Transverse colon (tissue), 4 donors: ENCODE data around the gene NANOGP8. TPM values are rescaled to one million over a fixed set of nuclear protein-coding genes. Genes with fewer than 3 reads are reported as not detected.

Experiments
- DNase-seq: peaks from one replicate; pipeline ENCODE4 v3.0.0-alpha.2; 2019
- H3K27ac ChIP-seq, 4 donors: fragments of 200-600 bp; sonication (generic); 2 replicates each; pipeline ENCODE4 v1.5.1; 2016 to 2018; ENCODE audit warnings: inconsistent platforms in 4 of 4
- H3K27me3 ChIP-seq: fragments of 200-600 bp; sonication (generic); 2 replicates; pipeline ENCODE4 v1.5.1; 2017; ENCODE audit warnings: inconsistent platforms
- H3K36me3 ChIP-seq, 4 donors: fragments of 200-600 bp; sonication (generic); 2 replicates each; pipeline ENCODE4 v1.5.1; 2017 to 2019; ENCODE audit warnings: inconsistent platforms in 4 of 4
- H3K4me1 ChIP-seq, 4 donors: fragments of 200-600 bp; sonication (generic); 2 replicates each; pipeline ENCODE4 v1.5.1; 2017 to 2020; ENCODE audit warnings: inconsistent platforms in 4 of 4
- H3K4me3 ChIP-seq, 4 donors: fragments of 200-600 bp; sonication (generic); 1 replicate in 1 of 4; 2 replicates in 3 of 4; pipeline versions ENCODE4 v1.5.1 to v1.6.1; 2017 to 2019; ENCODE audit warnings: inconsistent platforms in 4 of 4
- H3K9me3 ChIP-seq, 2 donors: fragments of 200-600 bp; sonication (generic); 2 replicates each; pipeline ENCODE4 v1.5.1; 2017 to 2019; ENCODE audit warnings: inconsistent platforms in 2 of 2
- EP300 ChIP-seq: sonication (generic); formaldehyde crosslinking; IDR thresholded peaks from one replicate; pipeline ENCODE4 v1.6.1; 2017; ENCODE audit warnings: antibody characterized with exemption, low read depth
- POLR2A ChIP-seq: fragments of 450-650 bp; IDR thresholded peaks from one replicate; pipeline ENCODE4 v1.6.1; 2016; ENCODE audit warnings: antibody characterized with exemption, mild to moderate bottlenecking, moderate library complexity
- POLR2AphosphoS5 ChIP-seq, 3 donors: sonication (generic); formaldehyde crosslinking; IDR thresholded peaks; one replicate each; pipeline ENCODE4 v1.6.1; 2016; ENCODE audit warnings: antibody characterized with exemption in 3 of 3
- WGBS, 2 donors: methylation state at CpG; one replicate each; pipeline ENCODE4 v1.1.5; 2018; ENCODE audit warnings: low coverage in 1 of 2; 5-methylcytosine and 5-hydroxymethylcytosine counted together
- in situ Hi-C, 4 donors: fragments of 200-750 bp; cut with MboI; loops; one replicate each; pipeline versions ENCODE4 v1.15.0 to v1.15.1; 2017; ENCODE audit warnings: low sequenced_read_pairs in 3 of 4, low pct_ligation_motif_present in 1 of 4, low pct_unique_long_range_greater_than_20kb in 1 of 4
- intact Hi-C: fragments of 100-400 bp; cut with DNase I; formaldehyde crosslinking; loops from one replicate; pipeline ENCODE4 v1.15.1; 2023; ENCODE audit warnings: low total_unique reads
- total RNA-seq, 4 donors: library from RNA; depleted of rRNA; stranded (reverse); fragments of >200 nt; gene quantifications; one replicate each; pipeline ENCODE4 v1.1.0, GENCODE V29; 2016
- TF ChIP-seq, protein P1 (sequence below), 5 experiments: fragments of 200-600 bp in 3 of 5; fragments of 450-650 bp in 2 of 5; sonication (generic) in 3 of 5; IDR thresholded peaks; 1 replicate in 2 of 5; 2 replicates in 3 of 5; pipeline ENCODE4 v1.5.1; 2016 to 2017; ENCODE audit warnings: antibody characterized with exemption in 5 of 5, inconsistent platforms in 3 of 5, mild to moderate bottlenecking in 2 of 5, moderate library complexity in 1 of 5

NANOGP8 gene
- total RNA-seq, 4 donors from 2014 or later = 0.96 to 5.2 (median 1.1) TPM; not detected in 1

GRCh38 chr15:35095941-35096340 is 10.8 kb upstream of the NANOGP8 start:
- Histone ChIP-seq H3K4me3 (no peak overlapping the region), H3K36me3 (no peaks in the 10 kb centered on the region), H3K27ac (no peak overlapping the region), H3K27me3 (no peaks in the 10 kb centered on the region), H3K9me3 (no peaks in the 10 kb centered on the region), H3K4me1 (no peaks in the 10 kb centered on the region)
- intact Hi-C loops = no loop called here
- 79 to 82% methylated on average over 4 of the region's 4 CpGs for WGBS, 2 donors
- DNase-seq = no peak
- no peak for TF ChIP-seq POLR2A
- TF ChIP-seq, protein P1, sequence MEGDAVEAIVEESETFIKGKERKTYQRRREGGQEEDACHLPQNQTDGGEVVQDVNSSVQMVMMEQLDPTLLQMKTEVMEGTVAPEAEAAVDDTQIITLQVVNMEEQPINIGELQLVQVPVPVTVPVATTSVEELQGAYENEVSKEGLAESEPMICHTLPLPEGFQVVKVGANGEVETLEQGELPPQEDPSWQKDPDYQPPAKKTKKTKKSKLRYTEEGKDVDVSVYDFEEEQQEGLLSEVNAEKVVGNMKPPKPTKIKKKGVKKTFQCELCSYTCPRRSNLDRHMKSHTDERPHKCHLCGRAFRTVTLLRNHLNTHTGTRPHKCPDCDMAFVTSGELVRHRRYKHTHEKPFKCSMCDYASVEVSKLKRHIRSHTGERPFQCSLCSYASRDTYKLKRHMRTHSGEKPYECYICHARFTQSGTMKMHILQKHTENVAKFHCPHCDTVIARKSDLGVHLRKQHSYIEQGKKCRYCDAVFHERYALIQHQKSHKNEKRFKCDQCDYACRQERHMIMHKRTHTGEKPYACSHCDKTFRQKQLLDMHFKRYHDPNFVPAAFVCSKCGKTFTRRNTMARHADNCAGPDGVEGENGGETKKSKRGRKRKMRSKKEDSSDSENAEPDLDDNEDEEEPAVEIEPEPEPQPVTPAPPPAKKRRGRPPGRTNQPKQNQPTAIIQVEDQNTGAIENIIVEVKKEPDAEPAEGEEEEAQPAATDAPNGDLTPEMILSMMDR (IDR thresholded peaks at IDR 0.05) = no peak
- no peak for TF ChIP-seq POLR2AphosphoS5 (IDR thresholded peaks at IDR 0.05)
- no peak for TF ChIP-seq EP300
- in situ Hi-C loops = loop anchor here in 2 of 4 donors (25.0 kb wide), 1 partner anchor 341 kb away; no protein-coding TSS in a partner anchor

- no peaks in the 10 kb centered on the region for H3K27me3 ChIP-seq
- intact Hi-C loops = no loop called here
- TF ChIP-seq, protein P1 (IDR thresholded peaks at IDR 0.05) = no peak
- TF ChIP-seq POLR2A (no peak), EP300 (no peak), POLR2AphosphoS5 (IDR thresholded peaks at IDR 0.05) (no peak)
- DNase-seq = no peak
- H3K4me3 ChIP-seq = no peak overlapping the region
- no peak overlapping the region for H3K27ac ChIP-seq
- in situ Hi-C loops = loop anchor here in 2 of 4 donors (25.0 kb wide), 1 partner anchor 344 kb away; no protein-coding TSS in a partner anchor
- H3K36me3 ChIP-seq = no peaks in the 10 kb centered on the region
- WGBS, 2 donors = 94% methylated on average over 33 of the region's 33 CpGs; no CpG with 5 or more reads in 1 of the 2 donors
- H3K9me3 ChIP-seq = no peaks in the 10 kb centered on the region
- no peaks in the 10 kb centered on the region for H3K4me1 ChIP-seq
These were observed 7.8 kb upstream of the NANOGP8 start for GRCh38 chr15:35092846-35093245.

DNA sequence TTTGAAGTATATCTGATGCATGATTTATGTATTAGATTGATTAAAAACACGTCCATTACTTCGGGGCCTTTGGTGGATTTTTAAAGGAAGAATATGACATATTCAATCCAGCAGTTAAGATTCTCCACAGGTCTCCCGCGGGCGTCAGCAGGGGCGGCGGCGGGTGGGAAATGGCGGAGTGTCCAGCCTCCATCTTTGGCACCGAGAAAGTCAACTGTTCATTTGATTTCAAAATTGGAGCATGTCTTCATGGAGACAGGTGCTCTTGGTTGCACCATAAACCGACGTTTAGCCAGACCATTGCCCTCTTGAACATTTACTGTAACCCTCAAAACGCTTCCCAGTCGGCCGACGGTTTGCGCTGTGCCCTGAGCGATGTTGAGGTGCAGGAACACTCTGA is 7.2 kb upstream of the NANOGP8 start:
- H3K4me1 ChIP-seq = no peaks in the 10 kb centered on the region
- no peaks in the 10 kb centered on the region for H3K27me3 ChIP-seq
- 92 to 100% methylated on average over 7 to 18 of the region's 18 CpGs for WGBS, 2 donors
- in situ Hi-C loops = loop anchor here in 2 of 4 donors (25.0 kb wide), 1 partner anchor 345 kb away; no protein-coding TSS in a partner anchor
- H3K9me3 ChIP-seq = no peaks in the 10 kb centered on the region
- TF ChIP-seq EP300 (no peak), POLR2AphosphoS5 (IDR thresholded peaks at IDR 0.05) (no peak), POLR2A (no peak)
- TF ChIP-seq, protein P1 (IDR thresholded peaks at IDR 0.05) = no peak
- no peak for DNase-seq
- no peak overlapping the region for H3K4me3 ChIP-seq
- no peak overlapping the region for H3K27ac ChIP-seq
- intact Hi-C loops = no loop called here
- H3K36me3 ChIP-seq = no peaks in the 10 kb centered on the region

- Histone ChIP-seq H3K4me1 (no peaks in the 10 kb centered on the region), H3K27me3 (no peaks in the 10 kb centered on the region), H3K9me3 (no peaks in the 10 kb centered on the region), H3K36me3 (no peaks in the 10 kb centered on the region), H3K27ac (no peak overlapping the region), H3K4me3 (no peak overlapping the region)
- intact Hi-C loops = loop anchor here (1.0 kb wide), 1 partner anchor 8 kb away; no protein-coding TSS in a partner anchor
- no peak for DNase-seq
- no peak for TF ChIP-seq POLR2AphosphoS5 (IDR thresholded peaks at IDR 0.05)
- TF ChIP-seq POLR2A = no peak
- no peak for TF ChIP-seq EP300
- TF ChIP-seq, protein P1 (IDR thresholded peaks at IDR 0.05) = no peak
- in situ Hi-C loops = loop anchor here in 2 of 4 donors (25.0 kb wide), 1 partner anchor 347 kb away; no protein-coding TSS in a partner anchor
- WGBS, 2 donors = 83 to 94% methylated on average over 1 of the region's 1 CpG
These were observed 5.2 kb upstream of the NANOGP8 start for GRCh38 chr15:35090104-35090807.
